ENCODE results near the gene STIL.

The STIL gene

GRCh38 chr1:47332779-47333577, 19.0 kb upstream of the STIL start:
- peak overlapping the region; percentile 82 for H3K4me3 ChIP-seq (ENCODE audit: low read length)
- TF ChIP-seq CTCF (conservative IDR thresholded peaks at IDR 0.05; ENCODE audit: low read depth, low read length) = no peak
- no peak for DNase-seq (ENCODE audit: low read depth)

- no peak for DNase-seq (ENCODE audit: low read depth)
- H3K4me3 ChIP-seq (ENCODE audit: low read length) = no peak overlapping the region
- no peak for TF ChIP-seq CTCF (conservative IDR thresholded peaks at IDR 0.05; ENCODE audit: low read depth, low read length)
Observed at GRCh38 chr1:47331875-47332274, 17.9 kb upstream of the STIL start.

- no peak overlapping the region for H3K4me3 ChIP-seq (ENCODE audit: low read length)
- TF ChIP-seq CTCF (conservative IDR thresholded peaks at IDR 0.05; ENCODE audit: low read depth, low read length) = no peak
- no peak for DNase-seq (ENCODE audit: low read depth)
Observed at GRCh38 chr1:47330212-47330611, 16.3 kb upstream of the STIL start.

- no peak for TF ChIP-seq CTCF (conservative IDR thresholded peaks at IDR 0.05; ENCODE audit: low read depth, low read length)
- H3K4me3 ChIP-seq (ENCODE audit: low read length) = no peak overlapping the region
- DNase-seq (ENCODE audit: low read depth) = no peak
Observed at GRCh38 chr1:47328992-47329391, 15.0 kb upstream of the STIL start.

GRCh38 chr1:47326271-47326670, 12.3 kb upstream of the STIL start:
- H3K4me3 ChIP-seq (ENCODE audit: low read length) = no peak overlapping the region
- DNase-seq (ENCODE audit: low read depth) = no peak
- TF ChIP-seq CTCF (conservative IDR thresholded peaks at IDR 0.05; ENCODE audit: low read depth, low read length) = no peak

- no peak for DNase-seq (ENCODE audit: low read depth)
- H3K4me3 ChIP-seq (ENCODE audit: low read length) = no peak overlapping the region
- no peak for TF ChIP-seq CTCF (conservative IDR thresholded peaks at IDR 0.05; ENCODE audit: low read depth, low read length)
Observed at GRCh38 chr1:47325528-47325927, 11.6 kb upstream of the STIL start.

GRCh38 chr1:47324682-47325081, 10.7 kb upstream of the STIL start:
- TF ChIP-seq CTCF (conservative IDR thresholded peaks at IDR 0.05; ENCODE audit: low read depth, low read length) = no peak
- DNase-seq (ENCODE audit: low read depth) = no peak
- no peak overlapping the region for H3K4me3 ChIP-seq (ENCODE audit: low read length)

Measured in retinal pigment epithelial cell (primary cell).